ENCODE measurements around the gene NAA80. TPM values are rescaled to one million over a fixed set of nuclear protein-coding genes. Genes with fewer than 3 reads are reported as not detected.
A peak's percentile ranks its signal among the peaks of the same experiment; 100 is the strongest.

Gene NAA80
- total and polyA plus RNA-seq, 2 of the 13 experiments (the other 11 are each of a cell fraction or from before 2014, with no cell fraction given): 3.4 to 8.7 TPM

DNA sequence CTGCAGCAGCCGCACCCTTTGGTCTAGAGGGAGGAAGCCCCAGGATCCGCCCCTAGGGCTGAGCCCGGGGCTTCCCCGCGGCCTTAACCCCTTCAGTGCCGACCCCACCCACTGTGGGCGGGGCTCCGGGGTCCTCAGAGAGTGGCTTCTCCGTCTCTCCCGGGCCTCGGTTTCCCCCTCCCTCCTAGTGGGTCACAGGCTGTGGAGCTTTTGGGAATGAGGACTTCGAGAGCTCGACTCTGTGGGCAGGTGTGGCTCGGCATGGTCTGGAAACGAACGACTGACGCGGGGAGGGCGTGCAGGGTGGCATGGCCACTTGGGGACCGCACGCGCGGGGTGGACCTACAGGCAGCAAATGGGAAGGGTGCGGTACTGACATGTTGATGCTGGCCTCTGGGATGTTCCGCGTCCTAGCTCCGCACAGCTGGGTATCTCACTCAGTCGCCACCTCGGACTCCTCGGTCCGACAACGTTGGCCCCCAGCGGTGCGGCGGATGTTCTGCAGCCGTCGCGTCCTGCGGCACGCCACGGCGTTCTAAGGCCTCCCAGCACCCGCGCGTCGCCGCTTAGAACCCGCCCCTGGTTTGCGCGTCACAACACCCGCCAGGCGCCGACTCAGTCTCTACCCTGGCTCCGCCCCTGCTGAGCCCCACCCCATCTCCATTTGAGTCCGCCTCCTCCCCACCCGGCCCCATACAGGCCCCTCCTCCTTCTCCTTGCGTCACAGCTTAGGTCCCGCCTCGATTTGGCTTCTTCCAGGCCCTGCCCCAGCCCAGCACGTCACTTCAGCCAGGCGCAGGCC, at the start of gene NAA80, which contains the start of gene HYAL3 (continued):
- peak; percentile 82; the same call in 1 of the 2 replicates for TF ChIP-seq ZGPAT (CRISPR knock-in tag; IDR thresholded peaks at IDR 0.05)
- no peak for TF ChIP-seq ELF3 (CRISPR knock-in tag; IDR thresholded peaks at IDR 0.05)
- peak; percentile 52; the same call in 1 of the 2 replicates for TF ChIP-seq ZNF343 (CRISPR knock-in tag; IDR thresholded peaks at IDR 0.05)
- TF ChIP-seq, protein P1, sequence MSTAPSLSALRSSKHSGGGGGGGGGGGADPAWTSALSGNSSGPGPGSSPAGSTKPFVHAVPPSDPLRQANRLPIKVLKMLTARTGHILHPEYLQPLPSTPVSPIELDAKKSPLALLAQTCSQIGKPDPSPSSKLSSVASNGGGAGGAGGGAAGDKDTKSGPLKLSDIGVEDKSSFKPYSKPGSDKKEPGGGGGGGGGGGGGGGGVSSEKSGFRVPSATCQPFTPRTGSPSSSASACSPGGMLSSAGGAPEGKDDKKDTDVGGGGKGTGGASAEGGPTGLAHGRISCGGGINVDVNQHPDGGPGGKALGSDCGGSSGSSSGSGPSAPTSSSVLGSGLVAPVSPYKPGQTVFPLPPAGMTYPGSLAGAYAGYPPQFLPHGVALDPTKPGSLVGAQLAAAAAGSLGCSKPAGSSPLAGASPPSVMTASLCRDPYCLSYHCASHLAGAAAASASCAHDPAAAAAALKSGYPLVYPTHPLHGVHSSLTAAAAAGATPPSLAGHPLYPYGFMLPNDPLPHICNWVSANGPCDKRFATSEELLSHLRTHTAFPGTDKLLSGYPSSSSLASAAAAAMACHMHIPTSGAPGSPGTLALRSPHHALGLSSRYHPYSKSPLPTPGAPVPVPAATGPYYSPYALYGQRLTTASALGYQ (CRISPR knock-in tag; IDR thresholded peaks at IDR 0.05): 0 out of 2 replicates have a peak, but pooled peaks have one; percentile 61
- TF ChIP-seq SP5 (CRISPR knock-in tag; IDR thresholded peaks at IDR 0.05; ENCODE audit: borderline replicate concordance, low read depth): peak; percentile 72
- TF ChIP-seq XRCC5 (optimal IDR thresholded peaks at IDR 0.05; ENCODE audit: low read length): peak; percentile 67
- TF ChIP-seq ZNF263 (CRISPR knock-in tag; IDR thresholded peaks at IDR 0.05): no peak
- TF ChIP-seq PLRG1 (conservative IDR thresholded peaks at IDR 0.05): no peak
- 0 out of 2 replicates have a peak, but pooled peaks have one; percentile 41 for TF ChIP-seq ZMYM3 (CRISPR knock-in tag; IDR thresholded peaks at IDR 0.05)
- peak; percentile 38; the same call in 1 of the 2 replicates for TF ChIP-seq CHD4 (IDR thresholded peaks at IDR 0.05; ENCODE audit: borderline replicate concordance, low read length)
- peak; percentile 54; the same call in 1 of the 2 replicates for TF ChIP-seq ZNF44 (CRISPR knock-in tag; IDR thresholded peaks at IDR 0.05)
- TF ChIP-seq NFIC (IDR thresholded peaks at IDR 0.05; ENCODE audit: low read length): no peak
- no peak; the same call in none of the 2 replicates for TF ChIP-seq SPEN (CRISPR knock-in tag; IDR thresholded peaks at IDR 0.05; ENCODE audit: low read depth)
- peak; percentile 58 for TF ChIP-seq CBX1 (IDR thresholded peaks at IDR 0.05; ENCODE audit: low read depth)
- TF ChIP-seq AHR (CRISPR knock-in tag; IDR thresholded peaks at IDR 0.05): 0 out of 2 replicates have a peak, but pooled peaks have one; percentile 56
- TF ChIP-seq ATAD3A (CRISPR knock-in tag; IDR thresholded peaks at IDR 0.05): no peak
- TF ChIP-seq JUND (CRISPR knock-in tag; IDR thresholded peaks at IDR 0.05): 0 out of 2 replicates have a peak, but pooled peaks have one; percentile 9
- TF ChIP-seq RARG (CRISPR knock-in tag; IDR thresholded peaks at IDR 0.05; ENCODE audit: low read depth): no peak
- TF ChIP-seq HINFP (CRISPR knock-in tag; IDR thresholded peaks at IDR 0.05; ENCODE audit: low read depth): peak; percentile 50
- TF ChIP-seq ZNF234 (CRISPR knock-in tag; conservative IDR thresholded peaks at IDR 0.05): no peak
- no peak for TF ChIP-seq SIX4 (CRISPR knock-in tag; IDR thresholded peaks at IDR 0.05)
- no peak for TF ChIP-seq ZNF30 (CRISPR knock-in tag; IDR thresholded peaks at IDR 0.05)
- no peak for TF ChIP-seq SMAD9 (CRISPR knock-in tag; IDR thresholded peaks at IDR 0.05)
- peak; percentile 54 for TF ChIP-seq CTCF (CRISPR knock-in tag; IDR thresholded peaks at IDR 0.05)
- TF ChIP-seq SMARCE1 (IDR thresholded peaks at IDR 0.05; ENCODE audit: borderline replicate concordance): no peak
- peak; percentile 8; the same call in 1 of the 2 replicates for TF ChIP-seq RFX5 (IDR thresholded peaks at IDR 0.05; ENCODE audit: low read depth, low read length)
